ENCODE measurements around the gene DHRS2.

GRCh38 chr14:23610815-23611289 lies 25.3 kb upstream of the DHRS2 start:
- TF ChIP-seq, protein P1, sequence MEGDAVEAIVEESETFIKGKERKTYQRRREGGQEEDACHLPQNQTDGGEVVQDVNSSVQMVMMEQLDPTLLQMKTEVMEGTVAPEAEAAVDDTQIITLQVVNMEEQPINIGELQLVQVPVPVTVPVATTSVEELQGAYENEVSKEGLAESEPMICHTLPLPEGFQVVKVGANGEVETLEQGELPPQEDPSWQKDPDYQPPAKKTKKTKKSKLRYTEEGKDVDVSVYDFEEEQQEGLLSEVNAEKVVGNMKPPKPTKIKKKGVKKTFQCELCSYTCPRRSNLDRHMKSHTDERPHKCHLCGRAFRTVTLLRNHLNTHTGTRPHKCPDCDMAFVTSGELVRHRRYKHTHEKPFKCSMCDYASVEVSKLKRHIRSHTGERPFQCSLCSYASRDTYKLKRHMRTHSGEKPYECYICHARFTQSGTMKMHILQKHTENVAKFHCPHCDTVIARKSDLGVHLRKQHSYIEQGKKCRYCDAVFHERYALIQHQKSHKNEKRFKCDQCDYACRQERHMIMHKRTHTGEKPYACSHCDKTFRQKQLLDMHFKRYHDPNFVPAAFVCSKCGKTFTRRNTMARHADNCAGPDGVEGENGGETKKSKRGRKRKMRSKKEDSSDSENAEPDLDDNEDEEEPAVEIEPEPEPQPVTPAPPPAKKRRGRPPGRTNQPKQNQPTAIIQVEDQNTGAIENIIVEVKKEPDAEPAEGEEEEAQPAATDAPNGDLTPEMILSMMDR (IDR thresholded peaks at IDR 0.05) = no peak
- TF ChIP-seq CHD2 (IDR thresholded peaks at IDR 0.05; ENCODE audit: low read length, partially characterized antibody) = no peak
